Measurements from ENCODE around the gene UGCG. TPM values are rescaled to one million over a fixed set of nuclear protein-coding genes. Genes with fewer than 3 reads are reported as not detected.

The UGCG gene
- total and polyA plus RNA-seq, 9 of the 15 experiments (the other 6 are each of a cell fraction or from before 2014, with no cell fraction given), result 20.0 to 40.3 (median 29.2) TPM

- Histone ChIP-seq H3K4me1 (replicated peaks in 1 of 2; ENCODE audit: control insufficient read depth in 2 of 2, insufficient read depth in 2 of 2, low read length in 2 of 2) (peaks cover 12 to 18% of the 10 kb centered on the region in 2 experiments; a peak in 3 of 5 replicates), H3K9me3 (replicated peaks; ENCODE audit: control insufficient read depth, insufficient read depth, low read depth, low read length) (no peaks in the 10 kb centered on the region), H3K79me2 (ENCODE audit: control insufficient read depth, insufficient read depth, low read length) (no peaks in the 10 kb centered on the region), H3K9ac (ENCODE audit: insufficient read depth in 1 of 2, low read depth in 2 of 2, low read length in 2 of 2) (no peak overlapping the region), H3K27me3 (ENCODE audit: control insufficient read depth in 2 of 2, insufficient read depth in 2 of 2, low read length in 2 of 2) (no peaks in the 10 kb centered on the region), H4K20me1 (replicated peaks; ENCODE audit: control insufficient read depth, insufficient read depth, low read length) (no peaks in the 10 kb centered on the region), H3K4me3 (no peak overlapping the region), H3K27ac (ENCODE audit: extremely low read depth, low read depth, low read length) (no peak overlapping the region), H3K4me2 (ENCODE audit: insufficient read depth, low read length) (peak overlapping the region; percentile 26; the same call in 1 of the 2 replicates), H2AFZ (ENCODE audit: low read depth, low read length) (peak overlapping the region; percentile 90), H3K9me1 (ENCODE audit: control insufficient read depth, insufficient read depth, low read length) (no peaks in the 10 kb centered on the region), H3K36me3 (ENCODE audit: control insufficient read depth, insufficient read depth, low read length) (no peaks in the 10 kb centered on the region)
- in situ Hi-C loops (cut with MboI), result no loop called here
- no TSS peak for BruUV-seq (replicated peaks)
- POLR2A ChIA-PET, result interaction anchor here (1.2 kb wide), 1 partner anchor 15 kb away, joined by 3 read pairs; no protein-coding TSS in a partner anchor
- 33% methylated on average over 2 of the region's 2 CpGs for WGBS (ENCODE audit: insufficient coverage, low coverage, missing lambda C conversion rate)
- ATAC-seq, result no peak; the same call in 2 of the 3 replicates
- intact Hi-C loops (cut with micrococcal nuclease), result no loop called here
- peak in 1 of 4 experiments; percentile 56 for DNase-seq (ENCODE audit: extremely low read depth in 1 of 4, low spot score in 3 of 4)
- peak; percentile 62 for FAIRE-seq
- CTCF ChIA-PET (ENCODE audit: low intra/inter-chr PET ratio), result no interaction called here
- TF ChIP-seq TCF3 (CRISPR knock-in tag; IDR thresholded peaks at IDR 0.05) (peak; percentile 66), SRSF1 (IDR thresholded peaks at IDR 0.05; ENCODE audit: low read depth, low read length) (no peak), ZBTB1 (CRISPR knock-in tag; IDR thresholded peaks at IDR 0.05; ENCODE audit: borderline replicate concordance, low read depth) (no peak), E2F6 (IDR thresholded peaks at IDR 0.05; ENCODE audit: borderline replicate concordance in 1 of 2, extremely low read depth in 1 of 2, insufficient read depth in 1 of 2, insufficient read length in 1 of 2, low read depth in 1 of 2, low read length in 1 of 2, poor library complexity in 1 of 2, severe bottlenecking in 1 of 2) (no peak), STAG1 (CRISPR knock-in tag; IDR thresholded peaks at IDR 0.05; ENCODE audit: borderline replicate concordance) (no peak), L3MBTL2 (IDR thresholded peaks at IDR 0.05) (peak; percentile 67), RAD21 (CRISPR knock-in tag; conservative IDR thresholded peaks at IDR 0.05 in 1 of 2, IDR thresholded peaks at IDR 0.05 in 1 of 2) (0 out of 4 replicates have a peak, but pooled peaks of 1 of the 2 experiments have one; percentile 4), PRDM10 (IDR thresholded peaks at IDR 0.05; ENCODE audit: partially characterized antibody) (peak; percentile 28), RB1 (IDR thresholded peaks at IDR 0.05; ENCODE audit: low read depth) (0 out of 2 replicates have a peak, but pooled peaks have one; percentile 30), TAL1 (IDR thresholded peaks at IDR 0.05) (peak; percentile 33; the same call in 1 of the 2 replicates), DPF2 (IDR thresholded peaks at IDR 0.05) (peak; percentile 17; the same call in 1 of the 2 replicates), EP300 (IDR thresholded peaks at IDR 0.05; ENCODE audit: low read length) (0 out of 2 replicates have a peak, but pooled peaks have one; percentile 21), SETDB1 (IDR thresholded peaks at IDR 0.05; ENCODE audit: low read length) (no peak), CBFA2T3 (IDR thresholded peaks at IDR 0.05) (peak; percentile 52; the same call in 1 of the 2 replicates), KDM5B (IDR thresholded peaks at IDR 0.05; ENCODE audit: insufficient replicate concordance, low read depth, low read length) (no peak), EGR1 (conservative IDR thresholded peaks at IDR 0.05) (peak; percentile 16; the same call in 1 of the 2 replicates), ARID1B (IDR thresholded peaks at IDR 0.05) (peak; percentile 54)
- TF ChIP-seq, protein P1, sequence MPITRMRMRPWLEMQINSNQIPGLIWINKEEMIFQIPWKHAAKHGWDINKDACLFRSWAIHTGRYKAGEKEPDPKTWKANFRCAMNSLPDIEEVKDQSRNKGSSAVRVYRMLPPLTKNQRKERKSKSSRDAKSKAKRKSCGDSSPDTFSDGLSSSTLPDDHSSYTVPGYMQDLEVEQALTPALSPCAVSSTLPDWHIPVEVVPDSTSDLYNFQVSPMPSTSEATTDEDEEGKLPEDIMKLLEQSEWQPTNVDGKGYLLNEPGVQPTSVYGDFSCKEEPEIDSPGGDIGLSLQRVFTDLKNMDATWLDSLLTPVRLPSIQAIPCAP (CRISPR knock-in tag; IDR thresholded peaks at IDR 0.05; ENCODE audit: borderline replicate concordance), result no peak
These were observed 74.2 kb downstream of the UGCG start for GRCh38 chr9:111970827-111971226.
